Measurements from ENCODE around the gene GMPPA. TPM values are rescaled to one million over a fixed set of nuclear protein-coding genes. Genes with fewer than 3 reads are reported as not detected.

Gene GMPPA
- total and polyA plus RNA-seq, 10 donors = 21.2 to 45.5 (median 29.8) TPM

DNA sequence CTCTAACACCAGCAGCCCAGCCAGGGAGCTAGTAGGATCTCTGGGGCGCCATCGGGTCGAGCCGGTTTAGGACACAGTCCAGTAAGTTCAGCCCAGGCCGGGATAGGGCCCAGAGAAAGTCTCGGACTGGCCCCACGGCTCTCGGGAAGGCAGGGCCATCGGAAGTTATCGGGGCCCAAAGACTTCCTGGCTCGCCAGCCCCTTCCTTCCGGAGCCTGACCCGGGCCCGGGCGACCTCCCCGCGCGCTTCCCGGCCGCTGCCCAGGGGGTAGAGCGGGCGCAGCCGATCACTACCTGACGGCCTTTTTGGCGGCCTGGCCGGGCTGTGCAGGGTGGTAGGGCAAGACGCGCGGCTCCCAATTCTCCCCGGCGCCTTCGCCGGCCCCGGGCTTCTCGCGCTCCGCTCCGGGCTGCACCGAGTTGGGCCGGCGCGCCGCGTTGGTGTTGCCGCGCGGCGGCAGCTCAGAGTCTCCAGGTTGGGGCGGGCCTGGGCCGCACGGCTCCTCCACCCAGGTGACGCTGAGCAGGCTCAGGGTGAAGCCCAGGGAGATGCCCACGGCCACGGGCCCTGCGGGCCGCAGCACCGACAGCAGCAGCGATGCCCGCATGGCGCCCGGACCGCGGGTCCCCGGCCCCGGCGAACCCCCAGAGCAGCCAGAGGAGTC is 44.4 kb downstream of the GMPPA start:
- H3K4me3 ChIP-seq = peak overlapping the region; percentile 36 to 83 (median 76)
- no peaks in the 10 kb centered on the region for H3K9me3 ChIP-seq
- WGBS, 5 donors = 0 to 1% (median 0%) methylated on average over 27 to 66 of the region's 66 CpGs
- peaks cover 0 to 20% (median 6%) of the 10 kb centered on the region in 6 donors for H3K36me3 ChIP-seq
- H3K27ac ChIP-seq = peak overlapping the region; percentile 3 to 87 (median 84)
- no peak for DNase-seq
- H3K4me1 ChIP-seq = peaks cover 19 to 40% (median 35%) of the 10 kb centered on the region in 6 donors
- TF ChIP-seq POLR2AphosphoS5 (IDR thresholded peaks at IDR 0.05) (peak in 1 of 3 donors; percentile 2), POLR2A (IDR thresholded peaks at IDR 0.05) (no peak)
- TF ChIP-seq, protein P1, sequence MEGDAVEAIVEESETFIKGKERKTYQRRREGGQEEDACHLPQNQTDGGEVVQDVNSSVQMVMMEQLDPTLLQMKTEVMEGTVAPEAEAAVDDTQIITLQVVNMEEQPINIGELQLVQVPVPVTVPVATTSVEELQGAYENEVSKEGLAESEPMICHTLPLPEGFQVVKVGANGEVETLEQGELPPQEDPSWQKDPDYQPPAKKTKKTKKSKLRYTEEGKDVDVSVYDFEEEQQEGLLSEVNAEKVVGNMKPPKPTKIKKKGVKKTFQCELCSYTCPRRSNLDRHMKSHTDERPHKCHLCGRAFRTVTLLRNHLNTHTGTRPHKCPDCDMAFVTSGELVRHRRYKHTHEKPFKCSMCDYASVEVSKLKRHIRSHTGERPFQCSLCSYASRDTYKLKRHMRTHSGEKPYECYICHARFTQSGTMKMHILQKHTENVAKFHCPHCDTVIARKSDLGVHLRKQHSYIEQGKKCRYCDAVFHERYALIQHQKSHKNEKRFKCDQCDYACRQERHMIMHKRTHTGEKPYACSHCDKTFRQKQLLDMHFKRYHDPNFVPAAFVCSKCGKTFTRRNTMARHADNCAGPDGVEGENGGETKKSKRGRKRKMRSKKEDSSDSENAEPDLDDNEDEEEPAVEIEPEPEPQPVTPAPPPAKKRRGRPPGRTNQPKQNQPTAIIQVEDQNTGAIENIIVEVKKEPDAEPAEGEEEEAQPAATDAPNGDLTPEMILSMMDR (IDR thresholded peaks at IDR 0.05 in 8 of 11, conservative IDR thresholded peaks at IDR 0.05 in 3 of 11) = peak in 1 of 11 experiments; percentile 11
- intact Hi-C loops (cut with DNase I; ENCODE audit: low total_unique reads) = loop anchor here (5.0 kb wide), 1 partner anchor 99 kb away; no protein-coding TSS in a partner anchor
- peaks cover 0 to 100% (median 7%) of the 10 kb centered on the region in 7 donors for H3K27me3 ChIP-seq (replicated peaks in 1 of 7)

DNA sequence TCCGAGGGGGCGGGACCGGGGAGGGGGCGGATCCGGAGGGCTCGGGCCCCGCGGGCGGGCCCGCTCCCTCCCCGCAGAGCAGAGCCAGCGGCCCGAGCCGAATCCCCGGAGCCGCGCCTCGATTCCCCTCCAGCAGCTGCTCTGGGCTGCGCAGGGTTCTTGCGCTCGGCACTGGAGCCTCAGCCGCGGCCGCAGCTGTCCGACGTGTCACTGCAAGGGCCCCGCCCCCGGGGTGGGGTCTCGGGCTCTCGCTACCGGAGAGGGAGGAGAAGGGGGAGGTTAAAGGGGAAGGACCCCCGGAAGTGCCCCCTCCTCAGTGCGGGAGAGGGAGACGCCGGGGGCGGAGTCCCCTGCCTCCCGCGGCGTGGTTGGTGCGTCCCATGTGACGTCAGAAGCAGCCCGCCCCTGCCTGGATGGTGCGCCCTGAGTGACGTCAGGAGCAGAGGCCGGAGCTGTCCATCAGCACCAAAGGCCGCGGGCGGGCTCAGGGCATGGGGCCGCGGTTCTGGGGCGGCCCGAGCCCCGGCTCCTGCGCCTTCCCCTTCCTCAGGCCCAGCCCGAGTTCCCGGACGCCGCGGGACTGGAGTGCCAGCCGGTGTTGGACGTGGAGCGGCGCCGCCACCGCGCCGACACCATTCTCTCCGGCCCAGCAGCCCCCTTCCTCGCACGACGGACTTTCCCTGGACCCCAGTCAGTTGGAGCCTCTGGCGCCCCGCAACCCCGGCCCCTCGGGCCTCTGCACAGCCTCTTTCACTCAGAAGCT is 45.1 kb downstream of the GMPPA start, which contains the start of the genes CHPF and TMEM198:
CHPF (minus strand) TSS at position 214 of the 763 bp plus-strand sequence. CDS start 271 bp downstream, outside the sequence.
TMEM198 (plus strand) TSS at position 433 of the 763 bp plus-strand sequence. CDS start 700 bp downstream, outside the sequence.
- H3K27ac ChIP-seq = peak within 1 kb of the TSS; percentile 3 to 87 (median 84)
- intact Hi-C loops (cut with DNase I; ENCODE audit: low total_unique reads) = loop anchor here (5.0 kb wide), 1 partner anchor 99 kb away; no protein-coding TSS in a partner anchor

DNA sequence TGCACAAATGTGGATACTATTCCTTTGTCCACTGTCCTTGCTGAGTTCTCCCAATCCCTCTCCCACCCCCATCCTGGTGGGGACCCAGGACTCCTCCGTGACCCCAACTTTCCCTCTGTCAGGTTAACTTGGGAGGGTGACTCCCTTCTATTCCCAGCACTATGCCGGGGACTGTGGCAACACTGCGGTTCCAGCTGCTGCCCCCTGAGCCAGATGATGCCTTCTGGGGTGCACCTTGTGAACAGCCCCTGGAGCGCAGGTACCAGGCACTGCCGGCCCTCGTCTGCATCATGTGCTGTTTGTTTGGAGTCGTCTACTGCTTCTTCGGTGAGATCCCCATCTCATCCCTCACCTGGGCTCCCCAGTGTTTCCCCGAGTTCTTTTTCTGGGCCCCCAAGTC is 45.9 kb downstream of the GMPPA start:
- TF ChIP-seq POLR2A (IDR thresholded peaks at IDR 0.05) = no peak
- TF ChIP-seq POLR2AphosphoS5 (IDR thresholded peaks at IDR 0.05) = no peak
- TF ChIP-seq, protein P1 (IDR thresholded peaks at IDR 0.05 in 8 of 11, conservative IDR thresholded peaks at IDR 0.05 in 3 of 11) = no peak
- Histone ChIP-seq H3K4me1 (peaks cover 19 to 40% (median 35%) of the 10 kb centered on the region in 6 donors), H3K4me3 (peak overlapping the region in 4 of 8 donors; percentile 73 to 83 (median 78)), H3K27ac (peak overlapping the region in 2 of 8 donors; percentile 55 to 82), H3K36me3 (peaks cover 0 to 13% (median 4%) of the 10 kb centered on the region in 6 donors), H3K27me3 (replicated peaks in 1 of 7) (peaks cover 0 to 98% (median 7%) of the 10 kb centered on the region in 7 donors), H3K9me3 (no peaks in the 10 kb centered on the region)
- intact Hi-C loops (cut with DNase I; ENCODE audit: low total_unique reads) = loop anchor here (5.0 kb wide), 1 partner anchor 98 kb away; no protein-coding TSS in a partner anchor
- WGBS, 5 donors = 47 to 61% (median 49%) methylated on average over 9 of the region's 9 CpGs
- DNase-seq = peak; percentile 79

More for the DNA sequence above, 45.1 kb downstream of the GMPPA start, which contains the start of the genes CHPF and TMEM198:
- H3K4me1 ChIP-seq = peaks cover 19 to 40% (median 35%) of the 10 kb centered on the region in 6 donors
- peaks cover 0 to 19% (median 6%) of the 10 kb centered on the region in 6 donors for H3K36me3 ChIP-seq
- H3K27me3 ChIP-seq (replicated peaks in 1 of 7) = peaks cover 0 to 98% (median 7%) of the 10 kb centered on the region in 7 donors
- TF ChIP-seq POLR2AphosphoS5 (IDR thresholded peaks at IDR 0.05) (peak; percentile 41 to 80 (median 75)), POLR2A (IDR thresholded peaks at IDR 0.05) (no peak)
- peak; percentile 96 for DNase-seq
- WGBS, 5 donors = 0 to 3% (median 1%) methylated on average over 18 to 75 of the region's 75 CpGs
- no peaks in the 10 kb centered on the region for H3K9me3 ChIP-seq
- H3K4me3 ChIP-seq = peak within 1 kb of the TSS; percentile 36 to 83 (median 76)

DNA sequence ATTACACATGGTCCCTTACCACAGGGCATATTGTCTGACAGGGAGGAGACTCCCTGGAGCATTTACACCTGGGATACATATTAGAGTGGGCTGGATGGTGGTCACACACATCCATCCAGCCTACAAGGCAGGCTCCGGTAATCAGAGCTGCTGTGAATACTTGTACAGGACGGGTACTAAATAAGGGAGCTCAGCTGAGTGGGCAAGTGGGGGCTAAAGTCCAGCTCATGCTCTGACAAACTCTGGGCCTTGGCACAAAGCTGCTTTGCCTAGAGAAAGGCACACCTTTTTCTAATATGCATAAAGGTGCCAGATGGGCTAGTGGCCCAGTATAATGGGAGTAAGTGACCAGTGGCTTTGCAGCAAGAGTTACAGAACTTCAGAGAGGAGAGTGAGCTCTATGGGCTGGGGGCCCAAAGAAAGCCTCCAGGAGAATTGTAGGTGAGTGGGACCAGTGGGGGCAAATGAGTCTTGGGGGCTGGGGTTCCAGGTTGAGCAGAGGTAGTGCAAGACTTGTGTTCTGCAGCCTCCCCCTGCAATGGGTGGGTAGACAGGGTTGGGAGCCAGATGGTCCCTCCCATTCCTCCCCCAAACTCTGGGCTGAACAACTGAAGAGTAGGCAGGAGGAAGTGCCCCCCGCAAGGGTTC is 46.7 kb downstream of the GMPPA start:
- 75 to 96% (median 82%) methylated on average over 3 of the region's 3 CpGs for WGBS, 5 donors
- peaks cover 0 to 98% (median 7%) of the 10 kb centered on the region in 7 donors for H3K27me3 ChIP-seq (replicated peaks in 1 of 7)
- H3K4me3 ChIP-seq = no peak overlapping the region
- no peak overlapping the region for H3K27ac ChIP-seq
- DNase-seq = no peak
- TF ChIP-seq, protein P1 (IDR thresholded peaks at IDR 0.05 in 8 of 11, conservative IDR thresholded peaks at IDR 0.05 in 3 of 11) = no peak
- TF ChIP-seq POLR2A (IDR thresholded peaks at IDR 0.05) (no peak), POLR2AphosphoS5 (IDR thresholded peaks at IDR 0.05) (no peak)
- peaks cover 0 to 5% (median 0%) of the 10 kb centered on the region in 6 donors for H3K36me3 ChIP-seq
- intact Hi-C loops (cut with DNase I; ENCODE audit: low total_unique reads) = no loop called here
- H3K4me1 ChIP-seq = peaks cover 19 to 40% (median 35%) of the 10 kb centered on the region in 6 donors
- no peaks in the 10 kb centered on the region for H3K9me3 ChIP-seq

Measured in spleen (tissue), 11 donors.